ENCODE results near the gene OR5A1.

The OR5A1 gene

GRCh38 chr11:59479906-59480305, 43.6 kb downstream of the OR5A1 start:
- DNase-seq (ENCODE audit: low read depth), result no peak

- no peak for DNase-seq (ENCODE audit: low read depth)
Observed at GRCh38 chr11:59480359-59480758, 44.1 kb downstream of the OR5A1 start.
